ENCODE measurements around the gene ACTN3.
"Not testable (repeated sequence)": the region's sequence is repeated elsewhere in the genome, so short reads cannot be mapped to it uniquely, and the experiment has no call there.

The ACTN3 gene

DNA sequence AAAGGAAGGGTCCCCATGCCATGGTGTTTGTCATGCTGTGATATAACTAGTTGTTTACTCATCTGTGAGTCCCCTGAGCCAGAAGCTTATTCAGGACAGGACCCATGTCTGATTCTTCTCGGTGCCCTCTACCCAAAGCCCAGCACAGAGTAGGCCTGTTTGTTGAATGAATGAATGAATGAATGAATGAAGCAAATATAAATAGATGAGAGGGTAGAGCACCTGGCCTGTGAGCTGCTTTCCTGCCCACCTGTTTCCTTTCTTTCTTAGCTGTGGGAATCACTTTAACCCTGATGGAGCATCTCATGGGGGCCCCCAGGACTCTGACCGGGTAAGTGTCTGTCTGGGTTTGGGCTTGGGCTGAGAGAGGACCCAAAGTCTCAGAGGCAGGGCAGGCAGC lies 53.5 kb downstream of the ACTN3 start:
- no peaks in the 10 kb centered on the region for H3K27me3 ChIP-seq (ENCODE audit: insufficient read depth, low read length)
- no peaks in the 10 kb centered on the region for H3K4me1 ChIP-seq (ENCODE audit: insufficient read depth, low read length)
- no peak overlapping the region for H3K27ac ChIP-seq (ENCODE audit: low read depth, low read length)
- no peak overlapping the region for H3K4me3 ChIP-seq (ENCODE audit: low read length)
- H3K9me3 ChIP-seq (ENCODE audit: insufficient read depth, low read depth, low read length), result no peaks in the 10 kb centered on the region
- peaks cover 44% of the 10 kb centered on the region for H3K36me3 ChIP-seq (ENCODE audit: insufficient read depth, low read length)
- no peak overlapping the region for H3K9ac ChIP-seq (ENCODE audit: low read depth, low read length)
- 87% methylated on average over 2 of the region's 2 CpGs for WGBS

GRCh38 chr11:66600631-66601233 lies 54.0 kb downstream of the ACTN3 start:
- Histone ChIP-seq H3K4me1 (ENCODE audit: insufficient read depth, low read length) (no peaks in the 10 kb centered on the region), H3K27me3 (ENCODE audit: insufficient read depth, low read length) (no peaks in the 10 kb centered on the region), H3K9ac (ENCODE audit: low read depth, low read length) (no peak overlapping the region), H3K9me3 (ENCODE audit: insufficient read depth, low read depth, low read length) (no peaks in the 10 kb centered on the region), H3K27ac (ENCODE audit: low read depth, low read length) (no peak overlapping the region), H3K36me3 (ENCODE audit: insufficient read depth, low read length) (peaks cover 46% of the 10 kb centered on the region), H3K4me3 (ENCODE audit: low read length) (no peak overlapping the region)
- WGBS, result 100% methylated on average over 4 of the region's 4 CpGs

- no peaks in the 10 kb centered on the region for H3K27me3 ChIP-seq (ENCODE audit: insufficient read depth, low read length)
- H3K4me3 ChIP-seq (ENCODE audit: low read length), result no peak overlapping the region
- H3K9ac ChIP-seq (ENCODE audit: low read depth, low read length), result no peak overlapping the region
- H3K9me3 ChIP-seq (ENCODE audit: insufficient read depth, low read depth, low read length), result no peaks in the 10 kb centered on the region
- WGBS, result 96% methylated on average over 6 of the region's 6 CpGs
- H3K36me3 ChIP-seq (ENCODE audit: insufficient read depth, low read length), result peaks cover 51% of the 10 kb centered on the region
- no peak overlapping the region for H3K27ac ChIP-seq (ENCODE audit: low read depth, low read length)
- H3K4me1 ChIP-seq (ENCODE audit: insufficient read depth, low read length), result no peaks in the 10 kb centered on the region
These were observed 56.4 kb downstream of the ACTN3 start for GRCh38 chr11:66603072-66603471.

- no peaks in the 10 kb centered on the region for H3K27me3 ChIP-seq (ENCODE audit: insufficient read depth, low read length)
- WGBS, result 92% methylated on average over 5 of the region's 5 CpGs
- H3K9me3 ChIP-seq (ENCODE audit: insufficient read depth, low read depth, low read length), result no peaks in the 10 kb centered on the region
- no peaks in the 10 kb centered on the region for H3K4me1 ChIP-seq (ENCODE audit: insufficient read depth, low read length)
- peaks cover 49% of the 10 kb centered on the region for H3K36me3 ChIP-seq (ENCODE audit: insufficient read depth, low read length)
- H3K4me3 ChIP-seq (ENCODE audit: low read length), result no peak overlapping the region
- H3K27ac ChIP-seq (ENCODE audit: low read depth, low read length), result no peak overlapping the region
- H3K9ac ChIP-seq (ENCODE audit: low read depth, low read length), result no peak overlapping the region
These were observed 57.5 kb downstream of the ACTN3 start for GRCh38 chr11:66604155-66604554.

DNA sequence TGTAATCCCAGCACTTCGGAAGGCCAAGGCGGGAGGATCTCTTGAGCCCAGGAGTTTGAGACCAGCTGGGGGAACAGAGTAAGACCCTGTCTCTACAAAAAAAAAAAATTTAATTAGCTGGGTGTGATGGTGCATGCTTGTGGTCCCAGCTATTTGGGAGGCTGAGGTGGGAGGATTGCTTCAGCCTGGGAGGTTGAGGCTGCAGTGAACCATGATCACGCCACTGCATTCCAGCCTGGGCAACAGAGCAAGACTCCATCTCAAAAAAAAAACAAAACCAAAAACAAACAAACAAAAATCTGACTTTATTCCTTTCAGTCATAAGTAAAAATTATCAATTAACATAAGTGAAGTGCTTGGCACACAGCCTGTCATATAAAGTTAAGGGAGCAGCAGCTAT lies 59.9 kb downstream of the ACTN3 start:
- H3K27ac ChIP-seq (ENCODE audit: low read depth, low read length); H3K9ac ChIP-seq (ENCODE audit: low read depth, low read length); H3K4me1 ChIP-seq (ENCODE audit: insufficient read depth, low read length): not testable (repeated sequence)

DNA sequence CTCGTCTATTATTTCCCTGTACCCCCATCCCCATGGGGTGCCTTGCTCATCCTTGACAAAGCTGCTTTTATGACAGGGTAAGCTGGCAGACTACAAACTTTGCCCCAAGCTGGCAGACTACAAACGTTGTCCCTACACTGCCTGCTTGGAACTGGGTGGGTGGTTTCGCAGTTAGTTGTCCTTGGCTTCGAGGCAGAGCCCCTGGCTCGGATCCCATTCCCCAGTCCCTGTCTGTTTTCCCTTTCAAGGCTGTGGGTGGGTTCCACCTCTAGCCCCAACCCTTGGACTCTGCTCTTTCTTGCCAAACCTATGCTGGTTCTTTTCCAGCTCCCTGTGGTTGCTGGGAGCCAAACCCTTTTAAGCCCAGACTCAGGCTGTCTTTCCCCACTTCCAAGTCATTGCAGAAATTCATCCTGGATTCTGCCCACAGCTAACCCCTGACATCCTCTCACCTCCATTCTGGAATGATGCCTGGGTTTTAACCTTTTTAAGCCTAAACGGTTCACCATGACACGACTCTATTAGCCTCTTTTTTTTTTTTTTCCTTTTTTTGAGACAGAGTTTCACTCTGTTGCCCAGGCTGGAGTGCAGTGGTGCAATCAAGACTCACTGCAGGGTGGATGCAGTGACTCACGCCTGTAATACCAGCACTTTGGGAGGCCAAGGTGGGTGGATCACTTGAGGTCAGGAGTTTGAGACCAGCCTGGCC lies 60.6 kb downstream of the ACTN3 start:
- H3K4me3 ChIP-seq (ENCODE audit: low read length), result no peak overlapping the region
- H3K9ac ChIP-seq (ENCODE audit: low read depth, low read length), result no peak overlapping the region
- H3K27me3 ChIP-seq (ENCODE audit: insufficient read depth, low read length), result no peaks in the 10 kb centered on the region
- no peaks in the 10 kb centered on the region for H3K9me3 ChIP-seq (ENCODE audit: insufficient read depth, low read depth, low read length)
- no peaks in the 10 kb centered on the region for H3K4me1 ChIP-seq (ENCODE audit: insufficient read depth, low read length)
- peaks cover 29% of the 10 kb centered on the region for H3K36me3 ChIP-seq (ENCODE audit: insufficient read depth, low read length)
- no peak overlapping the region for H3K27ac ChIP-seq (ENCODE audit: low read depth, low read length)
- 93% methylated on average over 8 of the region's 8 CpGs for WGBS

More for the DNA sequence above, 59.9 kb downstream of the ACTN3 start:
- not testable (repeated sequence) for H3K9me3 ChIP-seq (ENCODE audit: insufficient read depth, low read depth, low read length); H3K4me3 ChIP-seq (ENCODE audit: low read length); H3K27me3 ChIP-seq (ENCODE audit: insufficient read depth, low read length)
- H3K36me3 ChIP-seq (ENCODE audit: insufficient read depth, low read length), result peaks cover 33% of the 10 kb centered on the region
- 94% methylated on average over 2 of the region's 3 CpGs for WGBS

DNA sequence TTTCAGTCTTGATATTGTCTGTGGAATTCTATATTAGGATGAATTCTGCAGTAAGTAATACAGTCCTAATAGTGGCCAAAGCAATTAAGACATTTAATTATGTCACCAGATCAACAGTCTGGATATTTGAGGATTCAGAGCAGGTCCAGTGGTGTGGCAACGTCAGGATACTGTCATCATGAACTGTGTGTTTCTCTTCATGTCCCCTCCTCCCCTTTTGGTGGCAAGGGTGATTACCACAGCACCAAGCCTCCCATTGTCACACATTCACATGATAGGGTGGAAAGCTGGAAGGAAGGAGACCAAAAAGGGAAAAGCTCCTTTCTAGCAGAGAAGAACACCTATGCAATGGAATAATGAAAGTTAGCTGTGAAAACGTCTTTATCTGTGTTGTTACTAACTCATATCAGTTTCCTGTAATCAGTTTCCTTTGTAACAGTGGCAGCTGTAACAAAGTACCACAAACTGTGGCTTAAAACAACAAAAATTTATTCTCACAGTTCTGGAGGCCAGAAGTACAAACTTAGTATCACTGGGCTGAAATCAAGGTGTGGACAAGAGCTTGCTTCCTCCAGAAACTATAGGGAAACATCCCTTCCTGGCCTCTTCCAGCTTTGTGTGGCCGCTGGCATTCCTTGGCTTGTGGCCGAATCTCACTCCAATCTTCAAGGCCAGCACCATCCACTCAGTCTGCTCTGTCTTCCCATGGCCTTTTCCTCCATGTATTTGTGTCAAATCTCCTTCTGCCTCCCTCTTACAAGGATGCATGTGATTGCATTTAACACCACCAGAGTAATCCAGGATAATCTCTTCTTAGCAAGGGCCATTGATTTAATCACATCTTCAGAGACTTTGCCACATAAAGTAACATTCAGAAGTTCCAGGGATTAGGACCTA lies 63.3 kb downstream of the ACTN3 start:
- no peaks in the 10 kb centered on the region for H3K27me3 ChIP-seq (ENCODE audit: insufficient read depth, low read length)
- no peaks in the 10 kb centered on the region for H3K4me1 ChIP-seq (ENCODE audit: insufficient read depth, low read length)
- peaks cover 11% of the 10 kb centered on the region for H3K36me3 ChIP-seq (ENCODE audit: insufficient read depth, low read length)
- H3K27ac ChIP-seq (ENCODE audit: low read depth, low read length), result no peak overlapping the region
- no peak overlapping the region for H3K4me3 ChIP-seq (ENCODE audit: low read length)
- no peak overlapping the region for H3K9ac ChIP-seq (ENCODE audit: low read depth, low read length)
- no peaks in the 10 kb centered on the region for H3K9me3 ChIP-seq (ENCODE audit: insufficient read depth, low read depth, low read length)
- WGBS, result 84% methylated on average over 4 of the region's 4 CpGs

GRCh38 chr11:66612458-66612857 lies 65.8 kb downstream of the ACTN3 start:
- no peak overlapping the region for H3K4me3 ChIP-seq (ENCODE audit: low read length)
- H3K27ac ChIP-seq (ENCODE audit: low read depth, low read length), result no peak overlapping the region
- H3K27me3 ChIP-seq (ENCODE audit: insufficient read depth, low read length), result no peaks in the 10 kb centered on the region
- no peaks in the 10 kb centered on the region for H3K4me1 ChIP-seq (ENCODE audit: insufficient read depth, low read length)
- WGBS, result 100% methylated on average over 1 of the region's 1 CpG
- no peaks in the 10 kb centered on the region for H3K9me3 ChIP-seq (ENCODE audit: insufficient read depth, low read depth, low read length)
- peaks cover 2% of the 10 kb centered on the region; the same call in 1 of the 2 replicates for H3K36me3 ChIP-seq (ENCODE audit: insufficient read depth, low read length)
- no peak overlapping the region for H3K9ac ChIP-seq (ENCODE audit: low read depth, low read length)

Measured in HUES64 (cell line).